ENCODE results near the gene USP34.

- TF ChIP-seq TRIM28 (IDR thresholded peaks at IDR 0.05; ENCODE audit: borderline replicate concordance, low read length): no peak
- TF ChIP-seq REST (tag by site-specific recombination; IDR thresholded peaks at IDR 0.05): no peak
- TF ChIP-seq ZNF184 (tag by site-specific recombination; IDR thresholded peaks at IDR 0.05): no peak
- no peak for TF ChIP-seq OVOL3 (tag by site-specific recombination; IDR thresholded peaks at IDR 0.05)
- TF ChIP-seq KLF8 (tag by site-specific recombination; IDR thresholded peaks at IDR 0.05): no peak
- TF ChIP-seq CTCF (tag by site-specific recombination; IDR thresholded peaks at IDR 0.05): no peak
- no peak for TF ChIP-seq SP3 (tag by site-specific recombination; IDR thresholded peaks at IDR 0.05)
- no peak for TF ChIP-seq YY1 (tag by site-specific recombination; IDR thresholded peaks at IDR 0.05)
- TF ChIP-seq ZNF114 (tag by site-specific recombination; IDR thresholded peaks at IDR 0.05): no peak
- no peak for TF ChIP-seq ZBTB26 (tag by site-specific recombination; optimal IDR thresholded peaks at IDR 0.05)
- no peak for TF ChIP-seq ZNF670 (tag by site-specific recombination; IDR thresholded peaks at IDR 0.05; ENCODE audit: low read depth)
Observed at GRCh38 chr2:61141151-61141550, 329.7 kb downstream of the USP34 start.
